CD4-positive, alpha-beta T cell treated with Interleukin-6 for 4 hours (primary cell): ENCODE data around the gene HDX.
A peak's percentile ranks its signal among the peaks of the same experiment; 100 is the strongest.
"Not testable (repeated sequence)": the region's sequence is repeated elsewhere in the genome, so short reads cannot be mapped to it uniquely, and the experiment has no call there.

Source experiments
- DNase-seq: peaks from one replicate; pipeline ENCODE4 v3.0.0-alpha.2; 2020; ENCODE audit warnings: mixed read lengths

Gene HDX

GRCh38 chrX:84501798-84502628 is at the start of gene HDX:
TSS of gene HDX (minus strand) at chrX:84502453. CDS start at chrX:84475397, 27,056 bp downstream.
- DNase-seq: peak; percentile 65

DNA sequence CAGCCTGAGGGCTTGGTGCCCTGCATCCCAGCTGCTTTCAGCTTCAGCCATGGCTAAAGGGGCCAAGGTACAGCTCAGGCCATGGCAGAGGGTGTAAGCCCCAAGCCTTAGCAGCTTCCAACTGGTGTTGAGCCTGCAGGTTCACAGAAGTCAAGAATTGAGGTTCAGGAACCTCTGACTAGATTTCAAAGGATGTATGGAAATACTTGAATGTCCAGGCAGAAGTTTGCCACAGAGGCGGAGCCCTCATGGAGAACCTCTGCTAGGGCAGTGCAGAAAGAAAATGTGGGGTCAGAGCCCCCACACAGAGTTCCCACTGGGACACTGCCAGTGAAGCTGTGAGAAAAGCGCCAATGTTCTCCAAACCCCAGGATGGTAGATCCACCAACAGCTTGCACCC is 39.1 kb upstream of the HDX start:
- not testable (repeated sequence) for DNase-seq

DNA sequence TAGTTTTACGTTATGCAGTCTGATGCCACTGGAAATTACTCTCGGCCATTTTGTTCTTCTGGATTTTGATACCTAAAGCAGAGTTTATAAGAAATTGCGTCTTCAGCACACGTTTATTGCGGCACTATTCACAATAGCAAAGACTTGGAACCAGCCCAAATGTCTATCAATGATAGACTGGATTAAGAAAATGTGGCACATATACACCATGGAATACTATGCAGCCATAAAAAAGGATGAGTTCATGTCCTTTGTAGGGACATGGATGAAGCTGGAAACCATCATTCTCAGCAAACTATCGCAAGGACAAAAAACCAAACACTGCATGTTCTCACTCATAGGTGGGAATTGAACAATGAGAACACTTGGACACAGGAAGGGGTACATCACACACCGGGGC is 35.4 kb upstream of the HDX start:
- not testable (repeated sequence) for DNase-seq

DNA sequence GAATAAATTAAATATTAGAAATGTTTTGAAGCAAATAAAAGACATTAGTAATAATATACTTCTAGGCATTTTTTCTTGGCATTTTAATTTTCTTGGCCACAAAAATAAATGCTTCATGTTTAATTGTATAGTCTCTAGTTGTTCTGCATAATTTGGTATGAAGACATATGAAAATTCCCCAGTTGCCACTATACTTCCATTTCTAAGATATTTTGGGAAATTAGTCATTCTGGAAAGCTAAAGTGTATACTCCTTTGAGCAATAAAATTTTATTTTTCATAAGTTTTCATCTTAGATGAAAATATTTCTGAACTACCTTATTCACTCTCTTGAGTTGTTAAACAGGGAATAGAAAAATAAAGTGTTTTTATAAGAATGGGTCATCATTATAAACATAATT is 13.8 kb downstream of the HDX start:
- no peak for DNase-seq

DNA sequence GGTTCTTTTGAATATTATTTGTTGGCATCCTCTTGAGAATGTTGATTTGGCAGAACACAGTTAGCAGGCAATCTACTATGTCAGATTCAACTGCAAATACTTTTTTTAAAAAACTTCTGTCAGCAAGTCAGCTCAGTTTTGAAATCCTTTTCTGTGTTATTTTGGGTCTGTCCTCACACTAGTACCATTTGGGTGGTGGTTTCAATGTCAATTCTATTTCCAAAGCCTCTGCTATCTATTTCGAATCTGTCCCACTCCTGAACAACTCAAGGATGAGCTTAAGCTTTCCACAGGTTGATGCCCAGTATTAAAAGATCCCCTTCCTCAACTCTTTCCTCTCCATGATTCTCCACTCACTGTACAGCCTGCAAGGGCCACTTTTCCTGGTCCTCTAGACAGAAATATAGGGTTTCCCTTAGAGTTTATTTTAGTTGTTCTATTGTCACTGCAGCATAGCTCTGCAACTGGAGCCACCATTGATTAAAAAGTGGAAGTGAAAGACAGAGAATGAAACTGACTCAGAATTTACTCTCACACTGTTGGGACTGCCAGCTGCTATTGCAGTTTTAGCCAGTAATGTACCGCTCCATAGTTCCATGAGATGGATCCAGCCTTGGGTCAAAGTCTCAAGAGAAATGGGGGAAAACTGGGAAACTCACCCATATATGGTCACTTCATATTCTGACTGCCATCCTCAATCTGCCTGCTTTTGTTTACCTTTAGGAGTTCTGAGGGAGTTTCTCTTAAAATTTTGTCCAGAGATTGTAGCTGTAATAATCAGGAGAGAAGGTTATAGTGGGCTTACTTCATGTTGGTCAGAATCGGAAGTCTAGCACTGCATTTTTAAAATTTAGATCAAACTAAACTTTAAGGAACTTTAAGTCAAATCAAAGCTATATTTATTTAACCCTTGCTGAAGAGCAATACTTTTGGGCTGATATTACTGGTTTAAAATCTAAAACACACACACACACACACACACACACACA is 14.6 kb downstream of the HDX start:
- DNase-seq: no peak

DNA sequence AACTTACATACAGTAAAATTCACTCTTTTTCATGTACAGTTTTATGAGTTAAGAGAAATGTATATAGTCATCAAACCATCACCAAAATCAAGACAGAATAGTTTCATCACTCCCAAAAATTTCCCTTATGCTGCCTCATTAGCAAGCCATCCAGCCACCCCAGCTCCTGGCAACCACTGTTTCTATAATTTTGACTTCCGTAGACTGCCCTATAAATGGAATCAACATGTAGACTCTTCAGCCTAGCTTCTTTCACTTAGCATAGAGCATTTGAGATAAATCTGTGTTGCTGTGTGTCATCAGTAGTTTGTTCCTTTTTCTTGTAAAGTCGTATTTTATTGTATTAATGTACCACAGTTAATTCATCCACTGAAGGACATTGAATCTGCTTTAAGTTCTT is 23.2 kb downstream of the HDX start:
- DNase-seq: no peak

- no peak for DNase-seq
Observed at GRCh38 chrX:84477114-84477513, 25.1 kb downstream of the HDX start.

- DNase-seq: no peak
Observed at GRCh38 chrX:84475596-84475995, 26.7 kb downstream of the HDX start.

GRCh38 chrX:84475101-84475500 is 27.2 kb downstream of the HDX start:
- no peak for DNase-seq

DNA sequence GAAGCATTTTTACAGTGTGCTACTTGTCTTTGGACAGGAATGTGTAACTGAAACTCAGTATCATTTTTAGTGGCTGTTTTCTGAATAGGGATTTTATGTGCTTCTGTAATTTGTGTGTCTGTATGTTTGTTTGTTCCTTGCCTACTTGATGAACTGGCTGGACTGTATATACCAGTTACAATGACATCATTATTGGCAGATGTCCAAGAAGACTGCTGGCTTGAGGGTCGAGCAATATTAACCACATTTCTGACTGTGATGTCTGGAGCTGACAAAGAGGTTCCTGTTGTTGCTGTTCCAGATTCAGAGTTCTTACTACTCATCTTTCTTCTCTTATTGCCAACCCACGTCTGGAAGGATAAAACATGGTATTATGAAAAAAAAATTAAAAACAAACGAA is 33.0 kb downstream of the HDX start:
- no peak for DNase-seq

GRCh38 chrX:84467898-84468297 is 34.4 kb downstream of the HDX start:
- no peak for DNase-seq

- DNase-seq: no peak
Observed at GRCh38 chrX:84453351-84454246, 48.7 kb downstream of the HDX start.

- no peak for DNase-seq
Observed at GRCh38 chrX:84441143-84441542, 61.1 kb downstream of the HDX start.

GRCh38 chrX:84415140-84415539 is 87.1 kb downstream of the HDX start:
- no peak for DNase-seq

- DNase-seq: no peak
Observed at GRCh38 chrX:84363663-84364062, 138.6 kb downstream of the HDX start.

DNA sequence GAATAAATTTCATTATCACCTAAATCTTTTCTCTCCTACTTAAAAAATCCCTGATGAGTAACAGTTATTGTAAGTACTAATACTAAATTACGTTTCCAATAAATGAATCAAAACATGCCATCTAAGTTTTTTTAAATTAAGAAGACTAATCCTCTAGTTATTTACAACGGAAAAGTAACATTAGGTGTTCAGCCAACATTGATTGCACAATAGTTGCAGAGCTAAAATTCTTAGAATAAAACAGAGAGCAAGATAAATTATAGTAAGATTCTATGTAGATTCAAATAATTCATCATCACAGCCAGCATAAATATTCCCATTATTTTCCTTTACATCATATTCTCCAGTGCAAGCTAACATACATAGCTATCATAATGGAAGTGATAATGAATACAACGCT is 139.2 kb downstream of the HDX start:
- DNase-seq: no peak

DNA sequence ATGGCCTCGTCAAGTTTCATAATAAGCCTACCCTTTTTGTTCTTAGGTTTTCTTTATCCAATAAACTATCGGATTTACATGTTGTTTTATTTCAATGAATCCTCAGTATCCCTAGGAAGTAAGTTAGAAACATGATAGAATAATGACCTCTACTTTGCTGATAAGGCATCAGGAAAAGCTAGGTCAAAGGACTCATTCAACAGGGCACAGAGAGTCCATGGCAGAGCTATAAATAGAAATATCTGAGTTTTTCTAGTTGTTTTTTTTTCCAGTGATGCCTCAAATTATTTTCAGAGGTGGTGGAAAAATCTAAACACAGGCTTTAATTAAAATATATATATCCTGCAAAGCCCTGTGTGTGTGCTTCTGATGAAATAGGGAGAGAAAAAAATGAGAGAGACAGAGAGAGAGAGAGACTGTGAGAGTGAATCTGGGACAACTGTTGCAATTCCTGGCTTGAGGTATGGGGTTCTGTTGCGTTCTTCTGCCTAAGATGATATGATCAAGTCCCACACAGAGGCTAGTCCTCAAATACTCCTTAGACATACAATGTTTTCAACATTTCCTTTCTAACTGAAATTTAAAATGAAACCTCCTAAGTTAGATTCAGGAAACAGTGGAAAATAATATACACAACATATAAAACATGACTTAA is 139.9 kb downstream of the HDX start:
- DNase-seq: no peak

GRCh38 chrX:84358271-84358670 is 144.0 kb downstream of the HDX start:
- no peak for DNase-seq

- DNase-seq: no peak
Observed at GRCh38 chrX:84357296-84357695, 145.0 kb downstream of the HDX start.

DNA sequence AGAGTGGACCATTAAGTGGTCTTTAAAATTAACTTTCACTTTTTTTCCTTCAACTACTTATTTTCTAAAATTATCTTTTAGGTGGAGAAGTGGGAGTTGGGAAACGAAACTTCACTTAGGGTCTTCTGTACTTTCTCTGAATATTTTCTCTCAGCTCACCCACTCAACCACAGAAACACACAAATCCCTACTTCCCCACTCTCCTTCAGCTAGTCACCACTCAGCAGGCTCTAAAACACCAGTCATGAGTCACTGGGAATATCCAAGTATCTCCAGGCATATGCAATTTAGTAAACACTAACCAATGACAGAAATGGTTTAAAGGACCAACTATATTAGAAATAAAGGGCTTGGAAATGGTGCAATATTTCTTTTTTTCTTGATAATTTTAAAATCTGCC is 161.3 kb downstream of the HDX start:
- DNase-seq: no peak

DNA sequence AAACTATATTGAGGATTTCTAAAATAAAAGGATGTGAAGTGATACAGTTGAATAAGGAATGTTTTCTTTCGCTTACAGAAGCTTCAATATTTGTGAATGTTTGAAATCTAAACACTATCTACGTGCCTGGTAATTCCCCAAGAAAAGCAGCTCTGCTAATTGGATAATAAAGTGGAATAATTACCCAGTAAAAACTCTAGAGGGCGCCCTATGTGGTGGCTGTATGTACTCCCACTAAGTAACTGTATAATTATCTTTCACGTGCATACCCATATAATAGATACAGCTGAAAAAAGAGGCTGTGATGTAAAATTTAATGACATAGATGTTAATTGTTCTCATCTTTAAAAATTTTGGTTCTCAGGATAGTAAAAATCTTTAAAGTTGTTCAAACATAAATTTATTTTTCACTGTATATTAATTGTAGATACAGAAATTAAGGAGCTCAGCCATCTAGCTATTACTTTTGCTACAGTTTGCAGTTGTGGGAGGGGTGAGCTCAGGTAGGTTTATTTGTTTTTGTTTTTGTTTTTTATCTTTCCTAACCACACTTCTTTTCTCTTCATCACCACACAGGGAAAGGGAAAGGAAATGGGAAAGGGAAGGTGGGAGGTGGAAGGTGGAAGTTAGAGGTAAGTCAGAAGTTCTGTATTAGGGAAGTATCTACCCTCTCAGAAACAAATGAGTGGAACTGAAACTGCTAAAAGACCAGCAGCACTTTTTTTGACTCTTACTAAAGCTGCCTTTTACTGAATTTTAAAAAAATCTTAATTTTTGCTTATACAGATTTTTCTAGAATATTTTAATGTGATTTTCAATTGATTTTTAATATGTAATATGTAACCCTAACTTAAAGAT is 162.5 kb downstream of the HDX start:
- DNase-seq: no peak
